Myocyte (in vitro differentiated cells): Measurements from ENCODE around the gene LCORL. TPM values are rescaled to one million over a fixed set of nuclear protein-coding genes. Genes with fewer than 3 reads are reported as not detected.

Experiments
- total RNA-seq: library from RNA; depleted of rRNA; stranded (reverse); fragments of >200 nt; gene quantifications from 2 replicates; pipeline ENCODE4 v1.2.3, GENCODE V29; 2014

LCORL gene
- total RNA-seq, 1 donor from 2014 or later: 26.5 TPM

Other genes with a start within 250 kb of the LCORL start
- not detected in 2 replicates for gene FAM184B, start 240.1 kb downstream of the LCORL start, total RNA-seq
- gene DCAF16, start 211.0 kb downstream of the LCORL start, total RNA-seq: 15.4 and 21.4 TPM in 2 replicates
- 1.5 and 1.8 TPM in 2 replicates for gene NCAPG, start 210.8 kb downstream of the LCORL start, total RNA-seq